ENCODE results near the gene PKIG.

DNA sequence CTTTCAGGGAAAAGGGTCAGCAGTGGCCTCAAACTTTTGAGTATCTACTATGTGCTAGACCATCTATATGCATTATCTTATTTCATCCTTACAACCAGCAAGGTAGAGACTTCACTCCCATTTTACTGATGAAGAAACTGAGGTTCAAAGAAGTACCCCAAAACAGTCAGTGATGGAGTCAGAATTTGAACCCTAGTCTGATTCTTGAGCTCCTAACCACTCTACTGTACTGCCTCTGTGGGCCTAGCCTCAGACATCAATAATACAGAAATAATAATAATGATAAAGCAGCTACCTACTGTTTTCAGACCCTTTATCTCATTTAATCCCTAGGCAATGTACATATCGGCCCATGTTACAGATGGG is 60.8 kb downstream of the PKIG start:
- TF ChIP-seq, protein P1, sequence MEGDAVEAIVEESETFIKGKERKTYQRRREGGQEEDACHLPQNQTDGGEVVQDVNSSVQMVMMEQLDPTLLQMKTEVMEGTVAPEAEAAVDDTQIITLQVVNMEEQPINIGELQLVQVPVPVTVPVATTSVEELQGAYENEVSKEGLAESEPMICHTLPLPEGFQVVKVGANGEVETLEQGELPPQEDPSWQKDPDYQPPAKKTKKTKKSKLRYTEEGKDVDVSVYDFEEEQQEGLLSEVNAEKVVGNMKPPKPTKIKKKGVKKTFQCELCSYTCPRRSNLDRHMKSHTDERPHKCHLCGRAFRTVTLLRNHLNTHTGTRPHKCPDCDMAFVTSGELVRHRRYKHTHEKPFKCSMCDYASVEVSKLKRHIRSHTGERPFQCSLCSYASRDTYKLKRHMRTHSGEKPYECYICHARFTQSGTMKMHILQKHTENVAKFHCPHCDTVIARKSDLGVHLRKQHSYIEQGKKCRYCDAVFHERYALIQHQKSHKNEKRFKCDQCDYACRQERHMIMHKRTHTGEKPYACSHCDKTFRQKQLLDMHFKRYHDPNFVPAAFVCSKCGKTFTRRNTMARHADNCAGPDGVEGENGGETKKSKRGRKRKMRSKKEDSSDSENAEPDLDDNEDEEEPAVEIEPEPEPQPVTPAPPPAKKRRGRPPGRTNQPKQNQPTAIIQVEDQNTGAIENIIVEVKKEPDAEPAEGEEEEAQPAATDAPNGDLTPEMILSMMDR (conservative IDR thresholded peaks at IDR 0.05; ENCODE audit: low read length): no peak
- no peak for TF ChIP-seq EZH2phosphoT487 (IDR thresholded peaks at IDR 0.05; ENCODE audit: borderline replicate concordance, low read depth, low read length)

All from OCI-LY7 (cell line).